ENCODE measurements around the gene ANKRD39. TPM values are rescaled to one million over a fixed set of nuclear protein-coding genes. Genes with fewer than 3 reads are reported as not detected.

ANKRD39 gene
- total RNA-seq, 2 donors from 2014 or later, result 16.8 to 18.6 TPM

DNA sequence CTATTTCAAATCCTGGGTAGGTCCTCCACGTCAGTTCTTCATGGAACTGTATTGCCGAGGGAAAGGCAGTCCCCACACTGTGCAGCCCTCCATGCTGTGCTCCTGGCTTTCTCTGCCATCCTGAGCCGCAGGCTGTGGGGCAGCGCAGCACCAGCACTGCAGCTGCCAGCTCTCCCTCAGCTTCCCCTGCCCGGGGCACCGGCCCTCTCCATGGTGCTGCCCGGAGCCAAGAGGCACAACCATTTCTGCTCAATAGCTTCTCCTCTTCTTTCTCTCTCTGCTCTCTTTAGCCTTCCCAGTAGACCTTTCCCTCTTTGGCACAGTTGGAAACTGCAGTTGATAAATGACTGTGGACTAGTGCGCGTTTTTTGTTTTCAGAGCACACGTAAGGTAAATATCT is 26.1 kb downstream of the ANKRD39 start:
- H3K4me1 Mint-ChIP-seq, result peaks cover 7% of the 10 kb centered on the region
- H3K4me3 Mint-ChIP-seq, result no peak overlapping the region
- H3K27me3 Mint-ChIP-seq, result no peaks in the 10 kb centered on the region
- ATAC-seq, result no peak
- no peak overlapping the region for H3K27ac Mint-ChIP-seq
- no peaks in the 10 kb centered on the region for H3K9me3 ChIP-seq (ENCODE audit: control insufficient read depth, low read length, poor library complexity, severe bottlenecking)
- DNase-seq, result no peak
- peaks cover 7% of the 10 kb centered on the region for H3K36me3 Mint-ChIP-seq (ENCODE audit: low read depth)

DNA sequence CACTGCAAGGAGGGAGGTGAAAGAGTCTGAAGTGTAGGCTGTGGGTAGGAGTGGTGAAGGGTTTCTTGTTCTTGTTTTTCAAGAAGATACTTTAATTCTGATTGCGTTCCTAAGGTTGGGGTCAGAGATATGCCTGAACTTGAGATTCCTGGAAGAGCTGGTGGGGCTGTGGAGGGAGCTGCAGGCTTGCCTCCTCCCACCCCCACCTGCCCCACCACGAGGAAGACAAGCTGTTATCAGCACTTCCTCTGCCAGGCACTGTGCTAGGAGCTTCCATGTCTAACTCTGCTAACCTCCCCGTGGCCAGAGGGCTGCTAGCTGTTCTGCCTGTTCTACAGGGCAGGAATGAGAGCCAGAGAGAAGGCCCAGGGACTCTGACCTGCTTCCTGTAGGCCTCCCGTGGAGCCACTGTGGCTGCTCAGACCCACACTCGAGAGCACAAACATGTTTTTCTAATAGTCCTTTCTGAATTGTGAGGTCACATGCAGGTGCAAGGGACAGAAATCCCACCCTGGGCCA is 27.7 kb downstream of the ANKRD39 start:
- Mint-ChIP-seq H3K27ac (peak overlapping the region; percentile 54), H3K27me3 (no peaks in the 10 kb centered on the region), H3K4me1 (peaks cover 7% of the 10 kb centered on the region), H3K4me3 (no peak overlapping the region), H3K36me3 (ENCODE audit: low read depth) (peaks cover 7% of the 10 kb centered on the region)
- DNase-seq, result no peak
- ATAC-seq, result no peak
- no peaks in the 10 kb centered on the region for H3K9me3 ChIP-seq (ENCODE audit: control insufficient read depth, low read length, poor library complexity, severe bottlenecking)

DNA sequence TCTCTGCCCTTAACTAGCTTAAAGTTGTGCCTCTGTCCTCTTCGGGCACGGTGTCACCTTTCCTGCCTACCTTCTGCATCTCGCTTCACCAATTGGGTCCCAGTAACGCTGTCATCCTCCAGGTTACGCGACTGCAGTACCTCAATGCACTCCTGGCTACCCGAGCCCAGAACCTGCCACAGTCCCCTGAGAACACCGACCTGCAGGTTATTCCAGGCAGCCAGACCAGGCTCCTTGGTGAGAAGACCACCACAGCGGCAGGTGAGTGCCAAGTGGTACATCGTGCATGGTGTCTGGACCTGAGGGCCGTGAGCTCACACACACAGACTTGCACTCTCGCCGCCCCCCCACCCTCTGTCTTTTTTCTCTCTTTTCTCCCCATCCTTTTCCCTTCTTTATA is 28.9 kb downstream of the ANKRD39 start:
- Mint-ChIP-seq H3K27me3 (no peaks in the 10 kb centered on the region), H3K36me3 (ENCODE audit: low read depth) (peaks cover 7% of the 10 kb centered on the region)

DNA sequence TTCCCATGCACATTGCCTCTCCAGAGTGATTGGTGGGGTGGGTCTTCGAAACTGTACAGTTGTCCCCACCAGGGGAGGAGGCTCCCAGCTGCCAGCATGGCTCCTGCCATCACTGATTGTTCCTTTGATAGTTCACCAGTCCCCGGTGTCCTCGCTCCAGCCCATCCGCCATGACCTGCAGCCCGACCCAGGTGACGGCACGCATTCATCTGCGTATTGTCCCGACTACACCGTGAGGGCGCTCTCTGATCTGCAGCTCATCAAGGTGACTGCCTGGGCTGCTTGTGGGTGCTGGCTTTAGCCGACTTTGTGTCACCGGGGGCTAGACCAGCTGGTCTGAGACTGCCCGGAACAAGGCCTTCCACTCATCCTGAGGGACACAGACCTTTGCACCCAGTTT is 29.4 kb downstream of the ANKRD39 start:
- H3K27ac Mint-ChIP-seq, result peak overlapping the region; percentile 74
- H3K4me1 Mint-ChIP-seq, result peaks cover 7% of the 10 kb centered on the region
- peaks cover 7% of the 10 kb centered on the region for H3K36me3 Mint-ChIP-seq (ENCODE audit: low read depth)
- DNase-seq, result no peak
- no peaks in the 10 kb centered on the region for H3K9me3 ChIP-seq (ENCODE audit: control insufficient read depth, low read length, poor library complexity, severe bottlenecking)
- H3K27me3 Mint-ChIP-seq, result no peaks in the 10 kb centered on the region
- no peak for ATAC-seq
- no peak overlapping the region for H3K4me3 Mint-ChIP-seq

More for the DNA sequence above, 28.9 kb downstream of the ANKRD39 start:
- DNase-seq (no peak), ATAC-seq (no peak)
- Mint-ChIP-seq H3K27ac (peak overlapping the region; percentile 74), H3K4me1 (peaks cover 7% of the 10 kb centered on the region), H3K4me3 (no peak overlapping the region)
- no peaks in the 10 kb centered on the region for H3K9me3 ChIP-seq (ENCODE audit: control insufficient read depth, low read length, poor library complexity, severe bottlenecking)

DNA sequence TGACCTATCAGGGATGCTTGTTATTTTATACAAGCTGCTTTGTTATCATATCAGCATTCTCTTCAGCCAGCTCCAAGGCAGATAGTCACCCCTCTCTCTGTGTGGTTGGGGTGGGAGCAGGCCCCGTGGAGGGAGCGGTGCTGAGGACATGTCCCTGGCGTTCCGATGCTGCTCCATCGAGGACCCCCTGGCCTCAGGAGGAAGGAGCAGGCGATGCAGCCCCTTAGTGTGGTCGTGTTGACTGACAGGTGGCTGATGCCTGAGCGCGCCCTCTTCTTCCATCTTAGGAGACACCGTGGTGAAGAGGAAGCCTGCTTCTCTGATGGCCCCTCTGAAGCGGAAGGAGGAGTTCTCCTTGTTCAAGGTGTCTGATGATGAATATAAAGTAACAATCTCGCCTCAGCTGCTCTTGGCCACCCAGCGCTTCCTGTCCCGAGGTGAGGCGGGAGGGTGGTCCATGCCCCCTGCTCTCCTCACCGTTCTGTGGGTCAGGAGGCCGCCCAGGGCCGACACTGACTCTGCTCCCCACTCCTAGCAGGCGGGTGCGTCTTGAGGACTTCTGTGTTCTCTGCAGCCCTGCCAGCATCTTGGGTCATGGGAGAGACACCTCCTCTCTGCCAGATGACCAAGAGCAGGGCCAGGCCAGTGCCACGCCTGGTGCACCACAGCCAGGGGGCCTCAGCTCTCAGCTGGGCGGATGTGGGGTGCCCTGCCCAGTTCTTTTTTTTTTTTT is 31.1 kb downstream of the ANKRD39 start:
- no peak overlapping the region for H3K27ac Mint-ChIP-seq
- H3K4me1 Mint-ChIP-seq, result peaks cover 7% of the 10 kb centered on the region
- DNase-seq (no peak), ATAC-seq (no peak)
- no peak overlapping the region for H3K4me3 Mint-ChIP-seq
- no peaks in the 10 kb centered on the region for H3K9me3 ChIP-seq (ENCODE audit: control insufficient read depth, low read length, poor library complexity, severe bottlenecking)
- H3K36me3 Mint-ChIP-seq (ENCODE audit: low read depth), result peaks cover 5% of the 10 kb centered on the region
- H3K27me3 Mint-ChIP-seq, result no peaks in the 10 kb centered on the region

DNA sequence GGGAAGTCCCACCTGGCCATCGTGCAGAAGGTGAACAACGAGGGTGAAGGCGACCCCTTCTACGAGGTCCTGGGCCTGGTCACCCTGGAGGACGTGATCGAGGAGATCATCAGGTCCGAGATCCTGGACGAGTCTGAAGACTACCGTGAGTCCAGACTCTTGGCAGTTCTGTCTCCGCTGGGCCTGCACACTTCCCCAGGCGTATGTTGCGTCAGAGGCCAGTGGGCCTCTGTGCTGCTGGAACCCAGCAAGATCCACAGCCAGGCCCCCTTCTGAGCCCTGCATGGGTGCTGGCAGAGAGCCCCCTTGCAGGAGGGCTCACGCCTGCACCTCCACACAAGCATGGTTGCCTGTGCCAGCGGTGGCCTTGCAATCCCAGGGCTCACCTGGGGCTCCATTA is 32.8 kb downstream of the ANKRD39 start:
- Mint-ChIP-seq H3K27me3 (no peaks in the 10 kb centered on the region), H3K4me1 (peaks cover 17% of the 10 kb centered on the region), H3K4me3 (no peak overlapping the region), H3K27ac (no peak overlapping the region), H3K36me3 (ENCODE audit: low read depth) (peaks cover 4% of the 10 kb centered on the region)
- no peaks in the 10 kb centered on the region for H3K9me3 ChIP-seq (ENCODE audit: control insufficient read depth, low read length, poor library complexity, severe bottlenecking)
- DNase-seq (no peak), ATAC-seq (no peak)

DNA sequence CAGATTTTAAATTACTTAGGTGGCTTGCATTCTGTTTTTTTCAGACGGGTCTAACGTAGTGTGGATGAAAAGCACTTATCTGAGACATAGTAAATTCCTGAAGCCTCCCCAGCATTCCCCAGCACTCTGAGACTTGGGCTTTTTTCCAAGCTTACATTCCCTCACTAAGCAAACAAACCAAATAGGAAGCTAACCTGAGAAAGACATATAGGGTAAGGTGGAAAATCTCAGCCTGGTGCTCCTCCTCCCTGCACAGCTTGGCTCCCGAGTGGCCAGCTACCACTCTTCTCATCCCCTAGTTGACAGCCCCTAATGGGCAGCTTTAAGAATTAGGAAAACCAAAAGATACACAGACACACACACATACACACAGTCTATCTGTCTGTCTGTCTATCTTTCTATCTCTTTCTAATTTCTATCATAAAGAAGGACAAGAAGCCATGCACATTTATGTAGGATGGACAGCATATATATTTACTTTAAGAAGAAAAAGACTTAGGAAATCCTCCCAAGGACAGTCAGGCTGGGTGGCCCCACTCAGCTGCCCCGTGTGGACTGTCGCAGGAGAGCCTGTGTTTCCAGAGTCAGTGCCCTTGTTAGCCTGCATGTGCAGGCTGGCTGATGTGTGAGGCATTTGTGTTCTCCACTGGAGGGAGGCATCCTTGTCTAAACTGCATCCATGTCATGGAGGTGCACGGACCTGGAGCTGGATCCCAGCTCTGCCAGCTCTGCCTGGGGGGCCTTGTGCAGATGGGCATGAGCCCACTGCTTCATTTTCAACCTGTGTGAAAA is 33.5 kb downstream of the ANKRD39 start:
- ATAC-seq (no peak), DNase-seq (no peak)
- Mint-ChIP-seq H3K27ac (no peak overlapping the region), H3K4me3 (no peak overlapping the region), H3K4me1 (peaks cover 22% of the 10 kb centered on the region), H3K27me3 (no peaks in the 10 kb centered on the region), H3K36me3 (ENCODE audit: low read depth) (no peaks in the 10 kb centered on the region)
- H3K9me3 ChIP-seq (ENCODE audit: control insufficient read depth, low read length, poor library complexity, severe bottlenecking), result no peaks in the 10 kb centered on the region

DNA sequence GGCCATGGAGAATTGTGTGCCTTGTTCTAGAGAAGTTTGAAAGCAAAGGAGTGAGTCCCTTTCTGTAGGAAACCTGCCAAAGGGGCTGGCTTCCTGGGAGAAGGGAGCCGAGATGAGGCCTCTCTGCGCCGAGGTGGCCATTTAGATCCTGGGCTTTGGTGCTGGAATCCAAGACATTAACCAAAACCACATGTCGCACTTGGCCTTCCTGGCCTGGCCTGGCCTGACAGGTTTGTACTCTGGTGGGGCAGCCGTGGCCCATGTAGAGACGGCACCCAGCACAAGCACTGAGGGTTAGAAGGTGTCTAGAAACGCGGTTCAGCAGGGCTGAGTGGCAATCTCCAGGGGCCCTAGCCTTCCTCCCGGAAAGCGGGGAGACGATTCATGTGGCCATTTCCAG is 34.6 kb downstream of the ANKRD39 start:
- no peaks in the 10 kb centered on the region for H3K36me3 Mint-ChIP-seq (ENCODE audit: low read depth)
- H3K27ac Mint-ChIP-seq, result no peak overlapping the region
- ATAC-seq (no peak), DNase-seq (no peak)
- H3K4me3 Mint-ChIP-seq, result no peak overlapping the region
- no peaks in the 10 kb centered on the region for H3K27me3 Mint-ChIP-seq
- peaks cover 30% of the 10 kb centered on the region for H3K4me1 Mint-ChIP-seq
- no peaks in the 10 kb centered on the region for H3K9me3 ChIP-seq (ENCODE audit: control insufficient read depth, low read length, poor library complexity, severe bottlenecking)

DNA sequence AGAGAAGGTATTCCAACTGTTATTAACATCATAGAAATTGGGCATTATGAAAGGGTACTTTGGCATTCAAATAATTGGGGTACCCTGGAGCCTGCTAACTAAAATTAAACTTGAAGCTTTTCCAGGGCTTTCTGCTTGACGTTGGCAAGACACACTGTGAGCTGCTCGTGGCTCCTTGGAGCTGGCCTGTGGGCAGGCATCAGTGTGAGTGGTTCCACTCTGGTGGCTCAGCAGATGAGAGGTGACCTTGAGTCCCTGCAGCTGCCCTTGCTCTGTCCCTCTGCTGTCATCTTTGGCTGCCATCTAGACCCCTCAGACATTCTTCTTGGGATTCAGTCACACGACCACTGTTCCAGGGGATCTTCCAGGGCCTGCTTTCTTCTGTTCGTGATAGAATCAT is 35.0 kb downstream of the ANKRD39 start:
- no peak overlapping the region for H3K27ac Mint-ChIP-seq
- no peak for ATAC-seq
- no peaks in the 10 kb centered on the region for H3K36me3 Mint-ChIP-seq (ENCODE audit: low read depth)

DNA sequence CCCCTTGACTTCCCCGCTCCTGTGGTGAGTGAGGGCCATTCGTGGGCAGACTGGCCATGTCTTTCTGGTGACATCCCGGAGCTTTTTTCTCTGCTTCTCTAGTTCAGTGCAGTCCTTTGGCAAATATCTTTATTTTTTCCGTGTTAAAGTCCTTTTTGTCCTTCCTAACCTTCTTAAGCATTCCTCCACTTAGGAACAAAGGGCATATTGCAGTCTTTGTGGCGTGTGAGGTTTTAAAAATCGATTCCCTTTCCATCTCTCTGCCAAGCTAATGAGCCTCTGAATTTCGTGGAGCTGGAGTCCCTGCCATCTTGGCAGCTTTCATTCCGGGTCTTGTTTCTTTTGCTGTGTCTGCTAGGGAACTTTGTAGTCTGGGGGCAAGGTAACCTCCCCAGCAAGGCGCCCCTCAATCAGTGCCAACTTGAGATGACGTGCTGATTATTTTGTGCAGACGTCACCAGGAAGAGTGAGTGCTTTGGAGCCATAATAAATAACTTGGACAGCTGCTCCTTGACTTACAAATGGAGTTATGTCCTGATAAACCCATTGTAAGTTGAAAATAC is 36.6 kb downstream of the ANKRD39 start:
- no peaks in the 10 kb centered on the region for H3K9me3 ChIP-seq (ENCODE audit: control insufficient read depth, low read length, poor library complexity, severe bottlenecking)
- Mint-ChIP-seq H3K27me3 (no peaks in the 10 kb centered on the region), H3K4me3 (no peak overlapping the region), H3K4me1 (peaks cover 39% of the 10 kb centered on the region), H3K27ac (peak overlapping the region; percentile 72), H3K36me3 (ENCODE audit: low read depth) (no peaks in the 10 kb centered on the region)
- ATAC-seq (no peak), DNase-seq (no peak)

More for the DNA sequence above, 35.0 kb downstream of the ANKRD39 start:
- no peaks in the 10 kb centered on the region for H3K9me3 ChIP-seq (ENCODE audit: control insufficient read depth, low read length, poor library complexity, severe bottlenecking)
- Mint-ChIP-seq H3K4me1 (peaks cover 33% of the 10 kb centered on the region), H3K27me3 (no peaks in the 10 kb centered on the region), H3K4me3 (no peak overlapping the region)
- no peak for DNase-seq

DNA sequence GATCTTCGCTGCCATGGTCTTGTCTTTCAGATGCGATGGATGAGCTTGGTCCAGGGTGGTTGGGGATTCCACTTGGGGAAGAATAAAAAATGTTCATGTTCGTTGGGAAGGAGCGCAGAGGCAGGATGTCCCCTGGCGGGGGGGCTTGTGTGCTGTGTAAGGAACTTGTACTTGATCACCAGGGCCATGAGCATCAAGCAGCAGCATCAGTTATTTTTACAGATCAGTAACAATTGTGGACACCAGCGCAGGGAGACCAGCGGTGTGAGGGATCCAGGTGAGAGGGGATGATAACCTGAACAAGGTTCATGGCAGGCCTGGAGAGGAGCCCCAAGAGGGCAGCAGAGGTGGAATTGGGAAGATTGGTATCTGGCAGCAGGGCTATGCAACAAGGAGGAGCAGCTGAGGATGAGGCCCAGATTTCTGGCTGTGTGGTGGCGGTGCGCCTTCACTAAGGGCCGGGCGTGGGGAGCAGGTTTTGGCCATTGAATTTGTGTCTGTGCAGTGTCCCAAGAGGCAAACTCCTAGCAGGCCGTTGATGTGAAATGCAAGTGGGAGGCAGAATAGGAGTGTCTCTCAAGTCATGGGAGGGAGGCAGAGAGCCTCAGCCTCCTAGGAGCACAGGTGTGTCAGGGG is 37.8 kb downstream of the ANKRD39 start:
- peak overlapping the region; percentile 88 for H3K4me3 Mint-ChIP-seq
- no peak for ATAC-seq
- H3K27ac Mint-ChIP-seq, result peak overlapping the region; percentile 72
- no peaks in the 10 kb centered on the region for H3K36me3 Mint-ChIP-seq (ENCODE audit: low read depth)
- no peaks in the 10 kb centered on the region for H3K27me3 Mint-ChIP-seq
- H3K4me1 Mint-ChIP-seq, result peaks cover 43% of the 10 kb centered on the region
- no peak for DNase-seq
- H3K9me3 ChIP-seq (ENCODE audit: control insufficient read depth, low read length, poor library complexity, severe bottlenecking), result no peaks in the 10 kb centered on the region

DNA sequence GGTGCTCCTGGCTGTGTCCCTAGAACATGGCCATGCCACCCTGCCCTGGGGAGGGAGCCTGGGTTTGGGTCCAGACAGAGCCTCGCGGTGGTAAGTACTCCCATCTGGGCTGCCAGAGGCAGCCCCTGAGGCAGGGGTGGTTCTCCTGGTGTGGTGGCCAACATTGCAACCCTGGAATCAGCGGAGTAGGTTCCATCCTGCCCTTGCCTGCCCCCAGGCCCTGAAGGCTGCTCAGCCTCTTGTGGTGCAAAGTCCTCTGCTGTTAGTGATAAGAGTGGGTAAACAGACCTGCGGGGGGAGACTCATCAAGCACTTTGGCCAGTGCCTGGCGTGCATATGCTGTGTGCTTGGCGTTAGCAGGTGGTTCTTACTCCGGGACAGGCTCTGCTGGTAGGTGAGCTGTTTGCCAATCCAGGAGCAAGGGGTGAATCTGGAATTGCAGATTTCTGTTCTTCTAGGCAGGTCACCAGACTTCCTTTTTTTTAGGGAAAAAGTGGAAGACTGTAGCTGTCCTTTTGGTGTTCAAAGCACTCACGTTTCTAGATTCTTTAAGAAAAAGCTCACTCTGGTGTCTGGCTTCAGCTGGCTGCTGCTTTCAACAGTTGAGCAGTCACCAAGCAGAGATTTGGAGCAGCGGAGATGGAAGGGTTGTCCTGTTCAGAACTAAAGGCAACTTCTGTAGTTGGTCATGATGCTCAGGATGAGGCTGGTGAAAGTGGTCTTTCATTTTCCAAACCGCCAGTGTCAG is 38.5 kb downstream of the ANKRD39 start:
- Mint-ChIP-seq H3K27me3 (no peaks in the 10 kb centered on the region), H3K4me3 (peak overlapping the region; percentile 88), H3K36me3 (ENCODE audit: low read depth) (no peaks in the 10 kb centered on the region), H3K4me1 (peaks cover 45% of the 10 kb centered on the region), H3K27ac (peak overlapping the region; percentile 72)
- DNase-seq (no peak), ATAC-seq (no peak)
- H3K9me3 ChIP-seq (ENCODE audit: control insufficient read depth, low read length, poor library complexity, severe bottlenecking), result no peaks in the 10 kb centered on the region
